ENCODE data around the gene STX17.

Gene STX17

GRCh38 chr9:99999797-100000196 is 93.3 kb downstream of the STX17 start:
- Histone ChIP-seq H3K4me2 (ENCODE audit: low read length) (no peak overlapping the region), H3K4me3 (ENCODE audit: low read depth, low read length) (no peak overlapping the region), H3K79me2 (no peaks in the 10 kb centered on the region), H3K27ac (no peak overlapping the region), H3K36me3 (ENCODE audit: control insufficient read depth, insufficient read depth, low read length) (no peaks in the 10 kb centered on the region), H3K9ac (no peak overlapping the region), H3K9me3 (ENCODE audit: control insufficient read depth, low read length) (no peaks in the 10 kb centered on the region), H3K4me1 (no peaks in the 10 kb centered on the region), H2AFZ (no peak overlapping the region), H3K27me3 (ENCODE audit: control insufficient read depth, insufficient read depth, low read length) (no peaks in the 10 kb centered on the region)
- no peak for TF ChIP-seq CTCF (IDR thresholded peaks at IDR 0.05)

- Histone ChIP-seq H3K4me3 (ENCODE audit: low read depth, low read length) (no peak overlapping the region), H3K9me3 (ENCODE audit: control insufficient read depth, low read length) (no peaks in the 10 kb centered on the region), H3K27me3 (ENCODE audit: control insufficient read depth, insufficient read depth, low read length) (no peaks in the 10 kb centered on the region), H3K4me2 (ENCODE audit: low read length) (no peak overlapping the region), H3K4me1 (no peaks in the 10 kb centered on the region), H3K79me2 (no peaks in the 10 kb centered on the region), H3K36me3 (ENCODE audit: control insufficient read depth, insufficient read depth, low read length) (no peaks in the 10 kb centered on the region), H3K9ac (no peak overlapping the region), H2AFZ (no peak overlapping the region), H3K27ac (no peak overlapping the region)
- peak; percentile 40 for TF ChIP-seq CTCF (IDR thresholded peaks at IDR 0.05)
Observed at GRCh38 chr9:100011062-100011681, 104.7 kb downstream of the STX17 start.

GRCh38 chr9:100012279-100012678 is 105.8 kb downstream of the STX17 start:
- Histone ChIP-seq H3K9ac (no peak overlapping the region), H3K36me3 (ENCODE audit: control insufficient read depth, insufficient read depth, low read length) (no peaks in the 10 kb centered on the region), H3K4me2 (ENCODE audit: low read length) (no peak overlapping the region), H3K9me3 (ENCODE audit: control insufficient read depth, low read length) (no peaks in the 10 kb centered on the region), H3K27ac (no peak overlapping the region), H3K27me3 (ENCODE audit: control insufficient read depth, insufficient read depth, low read length) (no peaks in the 10 kb centered on the region), H3K79me2 (no peaks in the 10 kb centered on the region), H3K4me1 (no peaks in the 10 kb centered on the region), H3K4me3 (ENCODE audit: low read depth, low read length) (no peak overlapping the region), H2AFZ (no peak overlapping the region)
- no peak for TF ChIP-seq CTCF (IDR thresholded peaks at IDR 0.05)

GRCh38 chr9:100013573-100013972 is 107.1 kb downstream of the STX17 start:
- Histone ChIP-seq H3K4me3 (ENCODE audit: low read depth, low read length) (no peak overlapping the region), H3K27me3 (ENCODE audit: control insufficient read depth, insufficient read depth, low read length) (no peaks in the 10 kb centered on the region), H3K9me3 (ENCODE audit: control insufficient read depth, low read length) (no peaks in the 10 kb centered on the region), H3K4me1 (no peaks in the 10 kb centered on the region), H3K79me2 (no peaks in the 10 kb centered on the region), H3K36me3 (ENCODE audit: control insufficient read depth, insufficient read depth, low read length) (no peaks in the 10 kb centered on the region), H3K4me2 (ENCODE audit: low read length) (no peak overlapping the region), H3K9ac (no peak overlapping the region), H2AFZ (no peak overlapping the region), H3K27ac (no peak overlapping the region)
- no peak for TF ChIP-seq CTCF (IDR thresholded peaks at IDR 0.05)

- no peaks in the 10 kb centered on the region for H3K9me3 ChIP-seq (ENCODE audit: control insufficient read depth, low read length)
- H3K4me2 ChIP-seq (ENCODE audit: low read length) = no peak overlapping the region
- H3K36me3 ChIP-seq (ENCODE audit: control insufficient read depth, insufficient read depth, low read length) = no peaks in the 10 kb centered on the region
- H2AFZ ChIP-seq = no peak overlapping the region
- no peaks in the 10 kb centered on the region for H3K27me3 ChIP-seq (ENCODE audit: control insufficient read depth, insufficient read depth, low read length)
- no peaks in the 10 kb centered on the region for H3K4me1 ChIP-seq
- H3K9ac ChIP-seq = no peak overlapping the region
- no peak overlapping the region for H3K4me3 ChIP-seq (ENCODE audit: low read depth, low read length)
- no peaks in the 10 kb centered on the region for H3K79me2 ChIP-seq
- TF ChIP-seq CTCF (IDR thresholded peaks at IDR 0.05) = no peak
- H3K27ac ChIP-seq = no peak overlapping the region
Observed at GRCh38 chr9:100014846-100015245, 108.4 kb downstream of the STX17 start.
